IPS DF 4.7 (cell line): ENCODE measurements around the gene MFAP3L.
"Not testable (repeated sequence)": the region's sequence is repeated elsewhere in the genome, so short reads cannot be mapped to it uniquely, and the experiment has no call there.

ENCODE experiments used
- DNase-seq: peaks from one replicate; pipeline ENCODE4 v3.0.0-alpha.2; 2013; ENCODE audit warnings: low spot score; ENCODE audit errors: extremely low read depth

Gene MFAP3L

GRCh38 chr4:169987327-169988228 lies 38.6 kb downstream of the MFAP3L start:
- no peak for DNase-seq

- DNase-seq = no peak
Observed at GRCh38 chr4:169986369-169986768, 39.8 kb downstream of the MFAP3L start.

- no peak for DNase-seq
Observed at GRCh38 chr4:169985881-169986280, 40.3 kb downstream of the MFAP3L start.

GRCh38 chr4:169984745-169985144 lies 41.5 kb downstream of the MFAP3L start:
- no peak for DNase-seq

GRCh38 chr4:169984173-169984572 lies 42.0 kb downstream of the MFAP3L start:
- DNase-seq = no peak

GRCh38 chr4:169976951-169977350 lies 49.2 kb downstream of the MFAP3L start:
- no peak for DNase-seq

GRCh38 chr4:169975838-169976796 lies 50.1 kb downstream of the MFAP3L start:
- no peak for DNase-seq

GRCh38 chr4:169975131-169975837 lies 50.9 kb downstream of the MFAP3L start:
- no peak for DNase-seq

- DNase-seq = no peak
Observed at GRCh38 chr4:169971456-169972015, 54.7 kb downstream of the MFAP3L start.

- no peak for DNase-seq
Observed at GRCh38 chr4:169968999-169969398, 57.2 kb downstream of the MFAP3L start.

- no peak for DNase-seq
Observed at GRCh38 chr4:169963998-169964397, 62.2 kb downstream of the MFAP3L start.

- no peak for DNase-seq
Observed at GRCh38 chr4:169959254-169959653, 66.9 kb downstream of the MFAP3L start.

GRCh38 chr4:169958629-169959028 lies 67.6 kb downstream of the MFAP3L start:
- no peak for DNase-seq

- DNase-seq = no peak
Observed at GRCh38 chr4:169957785-169958184, 68.4 kb downstream of the MFAP3L start.

- no peak for DNase-seq
Observed at GRCh38 chr4:169956091-169956843, 69.9 kb downstream of the MFAP3L start.

- DNase-seq = no peak
Observed at GRCh38 chr4:169955521-169955920, 70.7 kb downstream of the MFAP3L start.

GRCh38 chr4:169952236-169953002 lies 73.8 kb downstream of the MFAP3L start:
- DNase-seq = no peak

- no peak for DNase-seq
Observed at GRCh38 chr4:169948271-169948670, 77.9 kb downstream of the MFAP3L start.

- DNase-seq = no peak
Observed at GRCh38 chr4:169945636-169946035, 80.6 kb downstream of the MFAP3L start.

GRCh38 chr4:169943601-169944000 lies 82.6 kb downstream of the MFAP3L start:
- DNase-seq = not testable (repeated sequence)
